Caki2 (cell line): ENCODE data around the gene RNF125. TPM values are rescaled to one million over a fixed set of nuclear protein-coding genes. Genes with fewer than 3 reads are reported as not detected.
"Not testable (repeated sequence)": the region's sequence is repeated elsewhere in the genome, so short reads cannot be mapped to it uniquely, and the experiment has no call there.

Experiments used
- DNase-seq: peaks from one replicate; pipeline ENCODE4 v3.0.0-alpha.2; 2015; ENCODE audit warnings: low read depth
- in situ Hi-C: cut with HindIII; loops from 2 replicates; pipeline ENCODE4 v1.10.0; 2016; ENCODE audit warnings: low sequenced_read_pairs, low pct_unique_long_range_greater_than_20kb, mixed read lengths
- total RNA-seq: library from RNA; depleted of rRNA; stranded (reverse); fragments of >200 nt; shearing (Covaris generic); gene quantifications from 2 replicates; pipeline ENCODE4 v1.2.3, GENCODE V29; 2014; ENCODE audit warnings: low replicate concordance

The RNF125 gene
- total RNA-seq, 1 experiment from 2014 or later: 0.03 TPM

- DNase-seq: no peak
- in situ Hi-C loops: no loop called here
Measured at GRCh38 chr18:32072321-32072720, 53.7 kb downstream of the RNF125 start.

DNA sequence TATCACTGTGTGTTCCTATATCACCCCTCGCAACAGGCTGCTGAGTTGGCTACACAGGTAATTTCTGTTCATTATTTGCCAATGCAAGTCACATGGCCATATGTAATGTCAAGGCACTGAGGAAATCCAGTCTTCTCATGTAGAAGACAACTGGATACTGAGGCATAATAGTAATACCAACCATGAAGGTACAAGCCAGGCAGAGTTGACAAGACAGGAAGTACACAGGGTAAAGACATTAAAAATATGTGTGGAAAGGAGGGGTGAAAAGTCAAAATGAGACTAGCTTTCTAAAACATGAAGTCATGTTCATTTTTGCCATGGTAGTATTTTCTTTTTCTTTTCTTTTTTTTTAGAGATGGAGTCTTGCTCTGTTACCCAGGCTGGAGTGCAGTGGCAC, 55.6 kb downstream of the RNF125 start:
- no peak for DNase-seq
- in situ Hi-C loops: no loop called here

DNA sequence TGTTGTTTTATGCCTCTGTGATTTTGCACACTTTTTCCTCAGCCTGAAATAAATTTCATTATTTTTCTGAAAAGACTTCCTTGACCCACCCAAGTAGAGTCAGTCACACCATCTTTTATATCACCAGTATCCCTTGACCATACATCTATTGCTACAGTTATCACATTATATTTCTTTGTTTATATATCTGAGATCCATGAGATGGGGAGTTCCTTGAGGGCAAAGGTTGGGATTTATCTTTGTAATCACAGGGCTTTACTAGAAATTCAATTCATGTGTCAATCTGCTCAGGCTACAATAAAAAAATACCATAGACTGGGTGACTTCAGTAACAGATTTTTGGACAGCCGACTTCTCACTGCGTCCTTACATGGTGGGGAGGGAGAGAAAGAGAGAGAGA, 60.2 kb downstream of the RNF125 start:
- in situ Hi-C loops: no loop called here
- DNase-seq: no peak

DNA sequence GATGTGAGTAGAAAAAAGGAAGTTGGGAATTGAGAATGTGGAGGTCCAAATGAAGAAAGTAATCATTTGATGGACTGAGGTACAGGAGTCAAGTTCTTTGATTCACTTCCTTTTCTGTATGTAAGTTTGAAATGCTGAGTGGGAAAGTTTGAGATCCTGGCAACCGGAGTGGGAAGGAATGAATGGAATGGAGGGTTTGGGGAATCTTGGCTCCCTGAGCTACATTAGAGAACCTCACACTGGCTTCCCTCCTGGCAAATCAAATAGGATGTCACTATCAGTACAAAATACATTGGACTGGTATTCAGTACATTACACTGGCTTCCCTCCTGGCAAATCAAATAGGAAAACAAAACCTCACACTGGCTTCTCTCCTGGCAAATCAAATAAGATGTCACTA, 63.3 kb downstream of the RNF125 start:
- DNase-seq: no peak
- in situ Hi-C loops: no loop called here

- in situ Hi-C loops: no loop called here
- DNase-seq: no peak
Measured at GRCh38 chr18:32083781-32084180, 65.2 kb downstream of the RNF125 start.

DNA sequence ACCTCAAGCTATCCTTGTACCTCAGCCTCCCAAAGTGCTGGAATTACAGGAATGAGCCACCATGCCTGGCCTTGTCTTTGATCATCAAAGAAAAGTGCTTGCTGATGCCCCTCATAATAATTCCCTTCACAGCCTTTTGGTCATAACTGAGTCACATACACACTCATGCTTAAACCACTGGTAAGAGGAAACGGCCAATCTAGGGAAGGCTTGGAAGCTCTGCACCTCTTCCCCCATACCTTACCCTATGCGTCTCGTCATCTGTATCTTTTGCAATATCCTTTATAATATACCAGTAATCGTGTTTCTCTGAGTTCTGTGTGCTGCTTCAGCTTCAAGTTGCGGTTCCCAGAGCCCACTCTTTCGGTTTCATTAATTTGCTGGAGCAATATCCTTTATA, 68.3 kb downstream of the RNF125 start:
- DNase-seq: no peak

DNA sequence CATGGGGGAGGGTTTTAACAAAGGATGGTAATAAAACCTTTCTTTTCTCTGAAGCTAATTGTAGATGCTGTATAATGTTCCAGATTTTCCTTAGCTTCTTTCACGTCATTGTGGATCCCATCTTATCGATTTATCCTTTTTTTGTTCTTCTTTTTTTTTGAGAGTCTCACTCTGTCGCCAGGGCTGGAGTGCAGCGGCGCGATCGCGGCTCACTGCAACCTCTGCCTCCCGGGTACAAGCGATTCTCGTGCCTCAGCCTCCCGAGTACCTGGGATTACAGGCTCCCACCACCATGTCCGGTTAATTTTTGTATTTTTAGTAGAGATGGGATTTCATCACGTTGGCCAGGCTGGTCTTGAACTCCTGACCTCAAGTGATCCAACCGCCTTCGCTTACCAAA, 72.2 kb downstream of the RNF125 start:
- in situ Hi-C loops, DNase-seq: not testable (repeated sequence)

More for the DNA sequence above, 68.3 kb downstream of the RNF125 start:
- in situ Hi-C loops: no loop called here

GRCh38 chr18:32091325-32091723, 72.7 kb downstream of the RNF125 start:
- in situ Hi-C loops: no loop called here
- DNase-seq: no peak

- peak; percentile 76 for DNase-seq
- in situ Hi-C loops: no loop called here
Measured at GRCh38 chr18:32091724-32092421, 73.2 kb downstream of the RNF125 start, which contains the start of gene RNF138. Gene RNF138 (plus strand): TSS chr18:32091874. CDS start chr18:32092777, 903 bp downstream.

GRCh38 chr18:32092422-32093101, 73.9 kb downstream of the RNF125 start:
- in situ Hi-C loops: no loop called here

GRCh38 chr18:32093102-32093511, 74.5 kb downstream of the RNF125 start:
- no peak for DNase-seq
- in situ Hi-C loops: no loop called here

More at GRCh38 chr18:32092422-32093101, 73.9 kb downstream of the RNF125 start:
- peak; percentile 85 for DNase-seq

DNA sequence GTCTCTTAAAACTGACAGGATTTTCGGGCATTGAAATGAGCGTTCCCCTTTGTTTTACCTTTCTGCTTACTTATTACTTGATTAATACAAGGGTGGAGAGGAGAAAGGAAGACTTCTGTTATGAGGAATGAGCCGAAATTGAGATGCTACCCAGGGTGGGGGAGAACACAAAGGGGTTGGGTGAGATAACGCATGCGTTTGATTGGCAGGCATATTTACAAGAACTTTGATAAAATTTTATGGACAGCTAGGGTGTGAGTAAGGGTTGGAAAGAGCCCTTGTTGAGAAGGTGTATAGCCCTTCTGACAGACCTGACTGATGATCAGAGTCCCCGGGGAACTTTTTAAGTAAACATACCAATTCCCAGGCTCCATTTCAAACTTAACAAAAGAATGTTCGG, 74.9 kb downstream of the RNF125 start:
- in situ Hi-C loops: no loop called here
- no peak for DNase-seq

DNA sequence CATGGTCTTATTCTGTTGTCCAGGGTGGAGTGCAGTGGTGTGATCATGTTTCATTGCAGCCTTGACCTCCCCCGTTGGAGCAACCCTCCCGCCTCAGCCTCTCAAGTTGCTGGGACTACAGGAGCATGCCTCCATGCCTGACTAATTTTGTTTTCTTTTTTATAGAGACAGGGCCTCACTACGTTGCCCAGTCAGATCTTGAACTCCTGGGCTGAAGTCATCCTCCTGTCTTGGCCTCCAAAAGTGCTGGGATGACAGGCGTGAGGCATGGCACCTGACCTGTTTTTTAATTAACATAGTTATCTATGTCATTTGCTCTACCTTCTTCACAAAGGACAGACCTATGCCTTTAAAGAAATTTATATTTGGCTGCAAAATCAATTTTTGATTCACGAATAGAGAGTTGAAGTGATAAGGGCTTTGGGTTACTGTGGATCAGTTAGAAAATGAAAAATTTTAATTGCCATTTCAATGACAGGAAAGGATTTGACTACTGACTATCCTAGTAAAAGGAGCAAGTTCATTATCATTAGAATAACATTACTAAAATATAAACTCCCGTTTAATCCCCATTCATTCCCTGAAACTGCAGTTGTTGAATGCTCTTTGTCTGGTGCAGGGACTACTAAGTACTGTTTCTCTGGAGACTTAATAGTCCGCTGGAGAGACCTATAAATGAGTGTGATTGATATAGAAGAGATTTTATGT, 76.7 kb downstream of the RNF125 start:
- DNase-seq: peak; percentile 3
- in situ Hi-C loops: no loop called here

- in situ Hi-C loops: no loop called here
- no peak for DNase-seq
Measured at GRCh38 chr18:32095900-32096229, 77.2 kb downstream of the RNF125 start.

DNA sequence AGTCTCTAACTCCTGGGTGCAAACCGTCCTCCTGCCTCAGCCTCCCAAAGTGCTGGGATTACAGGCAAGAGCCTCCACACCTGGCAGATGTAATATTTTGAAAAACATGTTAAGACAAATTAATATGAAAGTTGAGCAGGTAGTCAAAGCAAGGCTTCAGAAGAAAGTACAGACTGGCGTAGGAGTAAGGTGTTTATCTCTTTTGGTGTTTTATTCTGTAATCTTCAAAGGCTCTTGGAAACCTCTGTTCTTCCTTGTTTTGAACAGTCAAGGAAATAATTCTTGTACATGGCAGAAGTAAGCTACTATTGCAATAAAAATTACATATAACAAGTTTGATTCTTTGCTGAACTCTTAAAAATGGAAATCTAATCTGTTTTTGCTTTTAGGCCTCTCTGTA, 78.3 kb downstream of the RNF125 start:
- DNase-seq: no peak
- in situ Hi-C loops: no loop called here

GRCh38 chr18:32104516-32104915, 85.9 kb downstream of the RNF125 start:
- in situ Hi-C loops: no loop called here
- DNase-seq: no peak

- no peak for DNase-seq
- in situ Hi-C loops: no loop called here
Measured at GRCh38 chr18:32110005-32110404, 91.4 kb downstream of the RNF125 start.

DNA sequence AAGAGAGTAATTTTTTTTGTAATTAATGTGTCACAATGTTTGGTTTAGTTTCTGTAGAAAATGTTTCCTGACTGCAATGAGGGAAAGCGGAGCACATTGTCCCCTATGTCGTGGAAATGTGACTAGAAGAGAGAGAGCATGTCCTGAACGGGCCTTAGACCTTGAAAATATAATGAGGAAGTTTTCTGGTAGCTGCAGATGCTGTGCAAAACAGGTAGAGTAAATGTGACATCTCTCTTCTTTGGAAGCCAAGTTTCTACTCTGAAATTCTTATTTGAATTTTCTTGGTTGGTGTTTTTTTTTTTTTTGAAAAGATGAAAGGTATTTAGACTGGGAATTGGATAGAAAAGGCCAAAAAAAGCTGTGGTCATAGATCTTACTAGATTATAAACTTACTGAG, 93.1 kb downstream of the RNF125 start:
- no peak for DNase-seq
- in situ Hi-C loops: no loop called here

DNA sequence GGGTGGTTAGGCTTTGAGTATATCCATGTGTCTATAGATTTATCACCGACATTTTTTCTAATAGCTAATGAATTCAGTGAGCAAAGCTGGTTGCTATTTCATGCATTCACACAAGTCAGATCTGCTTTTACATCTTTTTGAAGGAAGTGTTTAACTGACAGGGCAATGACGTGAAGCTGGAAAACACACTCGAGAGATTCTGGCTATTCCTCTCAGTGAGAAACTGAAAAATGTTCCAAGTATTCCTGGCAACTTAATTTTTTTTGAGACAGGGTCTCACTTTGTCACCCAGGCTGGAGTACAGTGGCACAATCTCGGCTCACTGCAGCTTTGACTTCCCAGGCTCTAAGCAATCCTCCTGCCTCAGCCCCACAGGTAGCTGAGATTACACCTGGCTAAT, 94.2 kb downstream of the RNF125 start:
- in situ Hi-C loops: no loop called here
- DNase-seq: no peak
